MM.1S (cell line): ENCODE data around the gene LRRTM4.

Experiments
- DNase-seq: peaks from one replicate; pipeline ENCODE4 v3.0.0-alpha.2; 2015
- H2AFZ ChIP-seq: fragments of 300-600 bp; sonication (generic); 2 replicates; pipeline ENCODE4 v1.6.0; 2016; ENCODE audit warnings: antibody characterized with exemption, low read length
- H3F3A ChIP-seq: fragments of 300-600 bp; sonication (generic); 2 replicates; pipeline ENCODE4 v1.6.1; 2016; ENCODE audit warnings: mild to moderate bottlenecking, antibody characterized with exemption, low read length, moderate library complexity, mixed read lengths; ENCODE audit not compliant: insufficient read depth
- H3K27ac ChIP-seq: fragments of 300-600 bp; sonication (generic); 2 replicates; pipeline ENCODE4 v1.5.1; 2016; ENCODE audit warnings: mild to moderate bottlenecking, low read length
- H3K27me3 ChIP-seq: fragments of 300-600 bp; sonication (generic); replicated peaks from 2 replicates; pipeline ENCODE4 v1.6.0; 2016; ENCODE audit warnings: low read length; ENCODE audit not compliant: insufficient read depth
- H3K36me3 ChIP-seq: fragments of 300-600 bp; sonication (generic); replicated peaks from 2 replicates; pipeline ENCODE4 v1.6.1; 2016; ENCODE audit warnings: mild to moderate bottlenecking, low read length, mixed read lengths; ENCODE audit not compliant: insufficient read depth
- H3K4me1 ChIP-seq: fragments of 300-600 bp; sonication (generic); 2 replicates; pipeline ENCODE4 v1.6.1; 2016; ENCODE audit warnings: low read length, mixed read lengths
- H3K4me2 ChIP-seq: fragments of 300-600 bp; sonication (generic); 2 replicates; pipeline ENCODE4 v1.6.0; 2016; ENCODE audit warnings: low read depth, low read length
- H3K4me3 ChIP-seq: fragments of 300-600 bp; sonication (generic); 2 replicates; pipeline ENCODE4 v1.5.1; 2016; ENCODE audit warnings: low read length, mixed read lengths
- H3K79me2 ChIP-seq: fragments of 300-600 bp; sonication (generic); 2 replicates; pipeline ENCODE4 v1.6.1; 2016; ENCODE audit warnings: mixed run types, low read length, mixed read lengths
- H3K9ac ChIP-seq: fragments of 300-600 bp; sonication (generic); 2 replicates; pipeline ENCODE4 v1.6.1; 2016; ENCODE audit warnings: low read length, mixed read lengths
- H3K9me2 ChIP-seq: fragments of 300-600 bp; sonication (generic); replicated peaks from 2 replicates; pipeline ENCODE4 v1.6.1; 2016; ENCODE audit warnings: mild to moderate bottlenecking, low read length, mixed read lengths; ENCODE audit not compliant: insufficient read depth
- H3K9me3 ChIP-seq: fragments of 300-600 bp; sonication (generic); replicated peaks from 2 replicates; pipeline ENCODE4 v1.6.1; 2016; ENCODE audit warnings: mild to moderate bottlenecking, low read length, mixed read lengths; ENCODE audit not compliant: insufficient read depth
- H4K20me1 ChIP-seq: fragments of 300-600 bp; sonication (generic); 2 replicates; pipeline ENCODE4 v1.6.1; 2016; ENCODE audit warnings: mild to moderate bottlenecking, low read length, moderate library complexity, mixed read lengths; ENCODE audit not compliant: insufficient read depth
- CTCF ChIP-seq: fragments of 300-600 bp; sonication (generic); IDR thresholded peaks from 2 replicates; pipeline ENCODE4 v1.5.1; 2016; ENCODE audit warnings: antibody characterized with exemption, low read length, mixed read lengths
- EZH2 ChIP-seq: fragments of 300-600 bp; sonication (generic); optimal IDR thresholded peaks from 2 replicates; pipeline ENCODE3; 2017; ENCODE audit warnings: low read depth, mild to moderate bottlenecking, antibody characterized with exemption, low read length, mixed read lengths
- EZH2phosphoT487 ChIP-seq: fragments of 300-600 bp; sonication (generic); IDR thresholded peaks from 2 replicates; pipeline ENCODE4 v1.6.1; 2018; ENCODE audit warnings: antibody characterized with exemption, low read length

LRRTM4 gene

GRCh38 chr2:76946631-76947145 is 575.5 kb downstream of the LRRTM4 start:
- Histone ChIP-seq H4K20me1 (no peaks in the 10 kb centered on the region), H3K9ac (no peak overlapping the region), H3K4me3 (no peak overlapping the region), H3K27ac (no peak overlapping the region), H3K4me1 (no peaks in the 10 kb centered on the region), H3K4me2 (no peak overlapping the region), H2AFZ (no peak overlapping the region), H3K27me3 (no peaks in the 10 kb centered on the region), H3K36me3 (no peaks in the 10 kb centered on the region), H3F3A (no peaks in the 10 kb centered on the region), H3K9me3 (no peaks in the 10 kb centered on the region), H3K79me2 (no peaks in the 10 kb centered on the region), H3K9me2 (no peaks in the 10 kb centered on the region)
- TF ChIP-seq CTCF (no peak), EZH2 (no peak), EZH2phosphoT487 (no peak)
- DNase-seq: no peak

- Histone ChIP-seq H3K4me1 (no peaks in the 10 kb centered on the region), H3K9me3 (no peaks in the 10 kb centered on the region), H3K4me3 (no peak overlapping the region), H3K9ac (no peak overlapping the region), H3K9me2 (no peaks in the 10 kb centered on the region), H3K4me2 (no peak overlapping the region), H3K36me3 (no peaks in the 10 kb centered on the region), H2AFZ (no peak overlapping the region), H3K27ac (no peak overlapping the region), H3K79me2 (no peaks in the 10 kb centered on the region), H3K27me3 (no peaks in the 10 kb centered on the region), H4K20me1 (no peaks in the 10 kb centered on the region), H3F3A (no peaks in the 10 kb centered on the region)
- DNase-seq: no peak
- TF ChIP-seq EZH2 (no peak), EZH2phosphoT487 (no peak)
Measured at GRCh38 chr2:76940559-76940958, 581.6 kb downstream of the LRRTM4 start.

DNA sequence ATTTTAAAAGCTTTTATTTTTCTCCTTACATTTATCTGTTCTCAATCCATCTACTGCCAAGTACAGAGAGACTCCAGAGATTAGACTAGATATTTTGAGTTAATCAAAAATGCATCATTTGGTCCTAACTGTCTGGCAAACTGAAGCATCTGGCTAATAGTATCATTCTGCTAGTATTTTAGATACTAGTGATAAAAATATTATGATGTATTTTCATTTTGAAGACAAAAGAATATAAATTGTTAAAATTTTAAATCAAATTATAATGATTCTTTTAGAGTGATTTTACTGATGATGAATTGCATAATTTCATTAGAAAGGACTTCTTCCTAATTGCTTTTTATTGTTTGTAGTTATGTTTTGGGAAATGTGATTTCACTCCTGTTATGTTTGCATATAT is 584.0 kb downstream of the LRRTM4 start:
- Histone ChIP-seq H3K4me1 (no peaks in the 10 kb centered on the region), H3K9ac (no peak overlapping the region), H3K9me3 (no peaks in the 10 kb centered on the region), H3K9me2 (no peaks in the 10 kb centered on the region), H3K4me2 (no peak overlapping the region), H3K27me3 (no peaks in the 10 kb centered on the region), H3K36me3 (no peaks in the 10 kb centered on the region), H2AFZ (no peak overlapping the region), H4K20me1 (no peaks in the 10 kb centered on the region), H3K4me3 (no peak overlapping the region), H3K79me2 (no peaks in the 10 kb centered on the region), H3F3A (no peaks in the 10 kb centered on the region), H3K27ac (no peak overlapping the region)
- DNase-seq: no peak
- TF ChIP-seq EZH2 (no peak), CTCF (no peak), EZH2phosphoT487 (no peak)

GRCh38 chr2:76932550-76932949 is 589.6 kb downstream of the LRRTM4 start:
- Histone ChIP-seq H3K9me3 (no peaks in the 10 kb centered on the region), H3K4me3 (no peak overlapping the region), H3K9ac (no peak overlapping the region), H3K4me2 (no peak overlapping the region), H4K20me1 (no peaks in the 10 kb centered on the region), H3K36me3 (no peaks in the 10 kb centered on the region), H3F3A (no peaks in the 10 kb centered on the region), H3K79me2 (no peaks in the 10 kb centered on the region), H3K27me3 (no peaks in the 10 kb centered on the region), H2AFZ (no peak overlapping the region), H3K27ac (no peak overlapping the region), H3K4me1 (no peaks in the 10 kb centered on the region), H3K9me2 (no peaks in the 10 kb centered on the region)
- DNase-seq: no peak
- no peak for TF ChIP-seq EZH2
- TF ChIP-seq CTCF: no peak
- TF ChIP-seq EZH2phosphoT487: no peak
